GM18507 (cell line): ENCODE measurements around the gene ATG2A.

Source experiments
- DNase-seq: peaks from one replicate; pipeline ENCODE4 v3.0.0; 2011; ENCODE audit warnings: low read depth; ENCODE audit not compliant: insufficient read length; ENCODE audit errors: extremely low spot score
- FAIRE-seq: peaks from 2 replicates; lab custom pipeline; 2011; peaks lifted over from hg19 to GRCh38; lab: Jason Lieb, UNC

ATG2A gene

DNA sequence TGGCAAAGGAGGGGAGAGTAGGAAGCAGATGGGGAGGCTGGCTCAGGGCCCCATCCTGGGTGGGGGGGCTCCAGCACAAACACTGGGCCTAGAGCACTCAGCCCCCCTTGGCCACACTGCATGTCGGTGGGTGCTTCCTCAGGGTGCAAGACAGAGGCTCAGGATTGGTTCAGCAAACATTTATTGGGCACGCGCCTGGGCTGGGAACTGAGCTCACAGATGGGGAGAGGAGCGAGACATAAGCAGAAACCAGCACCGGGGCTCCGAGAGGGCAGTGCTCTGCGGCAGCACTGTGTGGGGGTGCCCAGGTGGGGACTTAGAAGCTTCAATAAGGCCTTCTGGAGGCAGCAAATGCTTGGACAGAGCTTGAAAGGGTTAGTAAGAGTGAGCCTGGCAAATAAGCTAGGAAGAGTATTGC lies 26.5 kb downstream of the ATG2A start:
- DNase-seq (no peak), FAIRE-seq (no peak)

DNA sequence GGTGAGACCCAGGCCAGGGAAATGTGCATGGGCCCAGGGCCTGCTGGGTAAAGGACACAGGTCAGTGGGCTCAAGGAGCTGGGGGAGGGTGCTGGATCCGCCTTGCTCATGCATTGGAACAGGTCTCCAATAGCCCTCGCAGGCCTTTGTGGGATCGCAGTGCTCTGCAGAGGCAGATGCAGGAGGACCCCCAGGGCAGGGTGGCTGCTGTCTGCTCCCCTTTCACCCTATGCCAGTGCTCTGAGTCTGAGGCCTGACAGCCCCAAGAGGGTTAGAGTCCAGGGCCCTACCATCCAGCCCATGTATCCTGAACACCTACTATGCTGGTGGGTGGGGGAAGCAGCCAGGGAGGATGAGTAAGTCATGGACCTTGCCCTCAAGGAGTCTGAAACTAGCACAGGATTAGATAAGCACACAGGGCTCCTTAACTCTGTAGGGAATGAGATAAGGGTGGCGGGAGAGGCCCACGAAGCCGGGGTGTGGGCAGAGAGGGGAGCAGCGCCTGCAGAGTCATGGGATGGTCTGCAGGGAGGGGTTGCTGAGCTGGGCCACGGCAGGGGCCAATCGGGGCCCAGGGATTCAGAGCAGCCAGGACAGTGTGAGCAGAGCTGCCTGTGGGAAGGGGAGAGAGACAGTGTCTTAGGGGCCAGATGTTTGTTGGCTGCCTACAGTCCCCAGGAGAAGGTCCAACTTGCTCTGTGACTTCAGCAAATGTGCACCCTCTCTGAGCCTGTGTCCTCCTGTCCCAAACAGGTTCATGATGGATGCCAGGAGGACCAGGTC lies 28.1 kb downstream of the ATG2A start:
- DNase-seq (no peak), FAIRE-seq (no peak)

DNA sequence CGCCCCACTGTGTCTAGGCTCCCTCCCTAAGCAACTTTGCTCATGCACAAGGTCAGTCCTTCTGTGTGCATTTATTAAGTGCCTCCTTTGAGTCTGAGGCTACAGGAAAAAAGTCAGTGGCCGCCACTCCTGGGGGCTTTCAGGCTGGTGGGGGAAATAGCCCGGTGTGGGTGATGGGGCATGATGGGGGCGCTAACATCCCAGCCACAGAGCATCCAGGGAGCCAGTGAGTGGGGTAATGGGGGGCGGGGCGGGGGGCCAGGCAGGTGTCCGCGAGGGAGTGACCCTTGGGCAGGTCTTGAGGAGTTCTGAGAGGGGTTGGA lies 28.6 kb downstream of the ATG2A start:
- DNase-seq: no peak
- FAIRE-seq: no peak

DNA sequence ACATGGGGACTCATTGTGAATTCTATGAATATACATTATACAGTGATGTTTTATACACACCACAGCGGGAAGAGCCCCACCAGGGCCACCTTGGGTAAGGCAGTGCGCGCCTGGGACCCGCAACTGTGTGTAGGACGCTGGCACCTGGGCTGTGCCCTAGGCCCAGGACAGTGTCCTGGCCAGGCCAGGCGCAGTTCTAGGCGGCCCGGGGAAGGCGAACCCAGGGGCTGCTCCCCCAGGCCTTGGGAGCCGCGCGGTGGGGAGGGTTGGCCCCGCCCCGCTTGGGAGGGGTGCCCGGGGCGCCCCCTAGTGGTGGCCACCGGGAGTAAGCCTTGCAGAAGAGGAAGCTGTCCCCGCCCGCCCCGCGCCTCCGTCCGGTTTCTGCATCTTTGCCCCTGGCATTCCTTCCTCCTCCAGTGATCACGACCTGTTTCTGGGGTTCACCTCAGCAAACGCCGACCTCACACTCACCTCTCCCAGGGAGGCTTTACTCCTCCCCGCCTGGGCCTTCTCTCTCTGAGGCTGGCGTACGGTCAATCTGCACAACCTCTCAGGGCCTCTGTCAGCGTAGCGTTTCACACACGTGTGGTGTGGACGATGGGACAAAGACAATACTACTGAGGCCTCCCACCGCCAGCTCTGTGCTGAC lies 29.1 kb downstream of the ATG2A start:
- DNase-seq: peak; percentile 78
- FAIRE-seq: peak; percentile 70

DNA sequence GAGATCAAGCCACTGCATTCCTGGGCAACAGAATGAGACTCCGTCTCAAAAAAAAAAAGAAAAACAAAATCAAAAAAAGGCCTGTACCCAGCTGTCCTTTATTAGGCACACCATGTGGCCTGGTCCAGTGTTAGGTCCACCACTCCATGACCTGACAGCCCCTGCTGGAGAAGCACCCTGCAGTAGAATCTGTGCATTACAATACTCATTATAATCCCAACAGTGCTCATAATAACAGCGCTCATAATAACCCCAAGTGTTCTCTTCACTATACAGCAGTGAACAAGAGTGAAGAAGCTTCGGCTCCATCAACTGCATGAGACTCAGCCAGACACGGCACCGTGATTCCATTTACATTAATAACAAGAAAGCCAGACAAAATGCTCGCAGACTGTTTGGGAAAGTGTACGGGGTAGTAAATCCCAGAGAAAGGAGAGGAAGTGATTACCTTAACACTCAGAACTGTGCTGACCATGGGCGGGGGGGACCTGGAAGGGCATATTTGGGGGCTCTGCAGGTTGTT lies 29.7 kb downstream of the ATG2A start:
- FAIRE-seq (no peak), DNase-seq (no peak)

DNA sequence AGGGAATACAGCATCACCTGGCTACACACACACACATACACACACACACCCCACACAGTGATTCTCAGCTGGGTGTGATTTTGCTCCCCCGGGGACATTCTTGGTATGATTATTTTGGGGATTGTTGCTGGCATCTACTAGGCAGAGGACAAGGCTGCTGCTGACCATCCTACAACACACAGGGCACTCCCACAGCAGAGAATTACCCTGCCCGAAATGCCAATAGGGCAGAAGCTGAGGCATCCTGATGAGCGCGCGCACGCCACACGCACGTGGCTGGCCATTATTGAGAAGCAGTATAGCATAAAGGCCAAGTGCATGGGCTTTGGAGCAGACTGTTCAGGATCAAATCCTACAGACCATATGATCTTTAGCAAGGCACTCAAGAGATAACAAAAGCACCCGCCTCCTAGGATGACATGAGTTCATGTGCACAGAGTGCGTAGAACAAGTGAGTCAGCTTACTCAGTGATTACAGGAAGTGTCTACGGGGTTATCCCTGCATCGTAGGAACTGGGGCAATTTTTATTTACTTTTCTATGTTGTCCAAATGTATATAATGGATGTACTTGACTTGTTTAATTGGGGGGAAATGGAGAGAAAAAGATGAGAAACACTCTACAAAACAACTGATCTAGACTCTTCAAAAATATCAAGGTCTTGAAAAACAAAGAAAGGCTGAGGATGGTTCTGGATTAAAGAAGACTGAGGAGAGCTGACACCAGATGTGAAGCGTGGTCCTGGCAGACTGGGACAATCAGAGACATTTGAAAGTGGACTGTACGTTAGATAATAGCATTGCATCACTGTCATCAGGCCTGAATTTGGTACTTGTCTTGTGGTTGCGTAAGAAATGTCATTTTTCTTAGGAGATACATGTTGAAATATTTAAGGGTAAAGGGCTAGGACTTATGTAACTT lies 31.4 kb downstream of the ATG2A start:
- DNase-seq (no peak), FAIRE-seq (no peak)

DNA sequence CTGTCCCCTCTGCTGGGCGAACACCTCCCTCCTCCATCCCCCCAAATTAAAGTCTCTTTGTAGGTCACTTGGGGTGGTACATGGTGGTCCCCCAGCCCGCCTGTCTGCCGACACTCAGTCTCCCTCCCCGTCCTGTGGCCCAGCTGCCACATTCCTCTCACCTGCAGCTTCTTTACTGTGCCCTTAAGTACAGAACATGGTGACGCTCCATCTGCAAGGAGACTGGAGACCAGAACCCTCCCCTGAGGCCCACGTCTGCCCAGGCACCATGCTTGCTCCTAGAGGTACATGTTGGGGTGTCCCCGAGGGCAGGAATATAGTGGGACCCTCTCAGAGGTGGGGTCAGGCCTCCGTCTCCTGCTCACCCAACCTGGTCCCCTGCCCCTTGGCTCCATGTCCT lies 33.0 kb downstream of the ATG2A start:
- FAIRE-seq: no peak
- no peak for DNase-seq

DNA sequence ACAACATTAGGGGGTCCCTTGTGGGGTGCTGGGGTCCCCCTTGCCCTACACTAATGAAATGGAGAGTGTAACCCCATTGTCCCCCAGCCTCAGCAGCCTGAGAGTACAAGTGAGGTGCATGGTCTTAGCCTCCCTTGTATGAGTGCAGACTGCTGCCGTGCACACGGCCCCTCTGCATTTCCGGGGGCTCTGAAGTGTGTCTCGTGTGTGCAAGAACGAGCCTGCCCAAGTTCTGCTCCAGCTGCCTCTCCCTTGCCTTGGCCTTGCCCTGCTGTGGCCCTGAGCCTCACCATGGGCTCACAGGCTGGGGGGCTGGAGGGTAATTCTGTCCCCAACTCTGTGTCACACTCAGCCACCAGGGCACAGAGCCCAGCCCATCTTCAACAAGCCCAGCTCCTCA lies 33.4 kb downstream of the ATG2A start:
- FAIRE-seq (no peak), DNase-seq (no peak)

DNA sequence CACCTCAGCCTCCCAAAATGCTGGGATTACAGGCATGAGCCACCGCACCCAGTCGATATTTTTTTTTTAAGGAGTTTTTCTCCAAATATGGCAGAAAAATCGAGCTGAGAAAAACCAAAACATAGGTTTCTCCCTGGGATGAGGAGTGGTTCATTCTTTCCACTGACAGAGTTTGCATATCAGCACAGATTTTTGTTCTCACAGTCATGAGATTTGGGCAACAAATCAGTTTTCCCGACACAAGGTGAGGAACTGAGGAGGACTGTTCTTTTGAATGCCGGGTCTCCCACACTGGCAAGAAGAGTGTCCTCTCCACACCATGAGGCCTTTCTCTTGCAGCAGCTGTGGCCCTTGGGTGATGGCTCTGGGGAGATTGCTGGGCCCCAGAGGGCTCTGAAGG lies 34.8 kb downstream of the ATG2A start:
- no peak for DNase-seq
- FAIRE-seq: no peak

DNA sequence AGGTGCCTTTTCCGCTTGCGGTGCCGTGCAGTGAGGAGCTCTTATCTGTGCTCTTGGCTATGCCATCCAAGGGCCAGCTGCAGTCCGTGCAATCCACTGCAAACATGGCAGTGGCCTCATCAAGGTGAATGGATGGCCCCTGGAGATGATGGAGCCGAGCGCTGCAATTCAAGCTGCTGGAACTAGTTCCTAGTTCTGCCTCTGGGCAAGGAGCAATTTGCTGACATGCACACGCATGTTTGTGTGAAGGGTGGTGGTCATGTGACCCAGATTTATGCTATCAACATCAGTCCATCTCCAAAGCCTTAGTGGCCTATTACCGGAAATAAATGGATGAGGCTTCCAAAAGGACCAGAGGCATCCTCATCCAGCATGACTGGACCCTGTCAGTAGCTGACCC lies 35.5 kb downstream of the ATG2A start:
- no peak for FAIRE-seq
- no peak for DNase-seq

DNA sequence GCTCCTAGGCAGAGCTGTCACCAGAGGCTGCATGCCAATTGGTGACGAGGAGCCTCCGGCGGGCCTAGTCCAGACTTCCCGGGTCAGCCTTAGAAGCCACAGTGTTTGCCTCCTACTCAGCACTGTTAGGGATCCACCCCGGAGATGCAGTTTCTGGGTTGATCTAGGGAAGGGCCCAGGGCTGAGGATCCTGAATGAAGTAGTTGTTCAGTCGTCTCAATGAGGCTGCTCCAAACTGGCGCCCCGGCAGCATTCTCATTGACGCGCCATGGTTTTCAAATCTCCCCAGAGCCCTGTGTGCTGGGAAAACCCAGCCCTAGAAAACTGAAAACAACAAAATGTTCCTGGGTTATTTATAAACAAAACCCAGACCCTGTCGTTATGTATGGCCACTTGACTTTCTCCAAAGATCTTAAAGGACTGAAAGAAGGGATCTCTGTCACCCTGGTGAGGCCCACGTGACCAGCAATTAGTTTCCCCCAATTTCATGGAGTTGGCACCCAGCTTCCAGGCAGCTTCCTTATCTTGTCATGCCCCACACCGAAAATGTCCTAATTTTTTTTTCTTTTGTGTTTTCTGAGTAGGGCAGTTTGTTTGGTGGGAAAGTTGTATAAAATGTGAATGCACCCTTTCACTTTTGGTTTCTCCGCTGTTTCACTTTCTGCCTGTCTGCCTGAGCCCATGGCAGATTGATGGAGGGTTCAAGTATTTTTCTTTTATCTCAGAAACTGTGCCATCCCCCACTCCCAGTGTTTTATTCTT lies 36.6 kb downstream of the ATG2A start:
- DNase-seq (no peak), FAIRE-seq (peak; percentile 81)

DNA sequence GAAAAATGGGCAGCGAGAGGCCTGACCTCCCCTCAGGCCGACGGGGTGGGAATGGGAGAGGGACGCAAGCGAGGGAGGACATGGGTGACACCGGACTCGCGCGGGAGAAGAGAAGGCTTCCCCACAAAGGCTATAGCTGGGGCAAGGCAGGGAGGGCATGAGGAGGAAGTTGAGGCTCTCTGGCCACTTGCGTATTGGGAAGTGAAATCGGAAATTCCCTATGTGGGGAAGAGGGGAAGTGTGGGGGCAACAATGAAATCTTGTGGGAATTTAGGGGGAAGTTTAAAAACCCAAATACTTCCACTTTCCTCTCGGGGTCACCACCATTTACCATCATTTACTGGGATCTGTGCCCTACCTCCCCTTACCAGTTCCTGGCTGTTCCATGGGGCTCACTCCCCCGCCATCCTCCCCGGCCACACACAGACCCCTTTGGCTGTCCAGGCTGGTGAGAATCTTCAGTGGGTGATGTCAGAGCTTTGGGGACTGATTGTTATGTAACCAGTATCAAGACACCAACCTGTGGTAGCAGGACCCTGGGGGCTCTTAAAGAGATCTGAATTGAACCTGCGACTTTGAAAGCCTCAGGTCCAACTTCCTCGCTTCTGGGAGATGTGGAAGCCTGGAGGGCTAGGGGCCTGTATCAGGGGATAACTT lies 37.6 kb downstream of the ATG2A start:
- DNase-seq (no peak), FAIRE-seq (peak; percentile 38)

DNA sequence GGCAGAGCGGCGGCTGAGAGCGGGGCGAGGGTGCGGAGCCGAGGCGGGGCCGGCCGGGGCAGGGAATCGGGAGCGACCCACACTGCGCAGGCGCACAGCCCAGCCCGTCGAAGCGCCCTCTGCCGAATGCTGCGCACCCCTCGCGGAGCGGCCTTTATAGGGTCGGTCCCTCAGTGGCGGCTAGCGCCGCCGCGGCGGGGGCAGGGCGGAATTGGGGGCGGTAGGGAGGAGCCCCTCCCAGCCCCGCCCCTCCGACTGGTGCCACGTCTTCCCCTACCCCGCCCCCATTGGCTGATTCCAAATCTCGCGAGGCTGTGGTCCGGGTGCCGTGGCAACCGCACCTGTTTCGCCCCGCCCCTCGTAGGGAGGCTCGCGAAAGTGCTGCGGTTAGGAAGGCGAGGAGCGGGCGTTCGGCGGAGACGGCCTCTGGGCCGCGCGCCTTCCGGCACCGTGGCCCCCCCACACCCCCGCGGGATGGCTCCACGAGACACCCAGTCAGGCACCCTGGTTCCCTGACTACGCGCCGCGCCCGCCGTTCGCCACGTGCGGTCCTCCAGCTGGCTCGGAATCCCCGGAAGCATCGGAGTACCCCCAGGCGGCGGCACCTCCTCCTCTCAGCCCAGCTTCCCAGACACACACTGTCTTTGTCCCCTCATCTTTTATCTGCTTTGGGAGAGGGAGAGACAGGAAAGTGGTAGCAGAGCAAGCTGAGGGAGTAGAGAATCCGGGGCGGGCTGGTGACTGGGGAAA lies 38.3 kb downstream of the ATG2A start, which contains the start of gene EHD1:
EHD1 (minus strand) TSS at position 128 of the 750 bp plus-strand sequence. CDS start 157 bp downstream, outside the sequence.
- FAIRE-seq (peak; percentile 94), DNase-seq (peak; percentile 98)

DNA sequence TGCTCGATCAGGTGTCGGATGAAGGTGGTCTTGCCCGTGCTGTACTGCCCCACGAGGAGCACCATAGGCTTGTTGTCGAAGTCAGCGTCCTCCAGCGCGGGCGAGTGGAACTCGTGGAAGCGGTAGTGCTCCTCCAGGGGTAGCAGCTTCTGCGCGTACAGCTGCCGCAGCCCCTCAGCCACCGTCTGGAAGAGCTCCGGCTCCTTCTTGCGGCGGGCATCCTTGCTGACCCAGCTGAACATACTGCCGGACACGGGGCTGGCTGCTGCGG lies 38.9 kb downstream of the ATG2A start:
- FAIRE-seq (no peak), DNase-seq (no peak)

DNA sequence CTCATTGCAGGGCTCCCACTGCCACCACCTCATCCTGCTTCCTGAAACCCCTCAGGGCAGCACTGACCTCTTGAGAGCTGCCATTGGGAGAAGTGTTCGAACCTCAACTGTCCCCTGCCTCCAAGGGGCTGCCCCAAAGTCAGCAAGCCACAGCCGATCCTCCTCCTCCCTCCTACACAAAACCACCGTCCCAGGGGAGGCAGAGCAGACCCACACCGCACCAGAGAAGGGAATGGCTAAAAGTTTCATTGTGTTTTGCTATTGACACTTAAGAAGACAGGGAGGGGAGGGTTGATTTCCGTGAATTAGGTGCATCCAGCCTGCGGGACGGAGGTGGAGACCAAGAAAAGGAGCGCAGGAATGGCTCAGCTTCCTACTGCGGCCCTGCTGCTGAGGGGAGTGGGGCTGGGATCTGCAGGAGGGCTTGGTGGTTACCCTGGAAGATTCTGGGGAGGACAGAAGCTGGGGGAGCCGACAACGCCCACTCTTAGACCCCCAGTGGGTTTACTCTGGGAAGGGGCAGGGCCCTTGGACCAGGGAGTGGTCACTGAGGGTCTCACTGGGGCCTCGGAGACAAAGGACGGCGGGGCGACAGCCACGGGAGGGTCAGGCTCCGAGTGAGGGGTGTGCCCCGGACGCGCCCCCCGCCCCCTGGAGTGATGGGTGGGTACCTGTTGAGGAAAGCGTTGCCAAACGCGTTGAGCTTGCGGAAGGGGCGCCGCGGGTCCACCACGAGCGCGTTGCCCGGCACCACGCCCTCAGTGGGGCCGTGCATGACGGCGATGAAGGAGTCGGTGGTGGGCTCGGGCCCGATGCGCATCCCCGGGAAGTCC lies 39.4 kb downstream of the ATG2A start:
- DNase-seq: peak; percentile 44
- peak; percentile 76 for FAIRE-seq

DNA sequence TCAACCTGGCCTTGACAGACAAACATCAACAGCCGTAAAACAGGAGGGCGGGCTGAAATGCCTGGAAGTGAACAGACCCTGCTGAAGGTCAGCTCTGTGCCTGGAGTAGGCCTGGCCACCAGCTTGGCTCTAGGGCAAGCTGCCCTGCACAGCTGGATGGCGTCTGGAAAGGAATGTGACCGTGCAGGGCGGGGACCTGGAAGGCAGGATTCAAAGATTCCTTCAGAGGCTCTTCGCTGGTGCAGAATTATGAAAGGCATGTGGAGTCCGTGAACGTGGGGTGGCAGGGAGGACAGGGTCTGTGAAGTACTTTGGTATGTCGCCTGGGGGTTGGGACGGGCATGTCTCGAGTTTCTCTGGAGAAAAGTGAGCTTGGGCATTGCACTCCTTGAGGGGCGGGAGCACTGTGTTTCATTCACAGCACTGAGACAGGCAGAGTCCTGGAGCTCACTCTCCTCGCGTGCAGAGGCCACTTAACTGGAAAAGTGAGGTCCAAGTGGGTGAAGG lies 40.1 kb downstream of the ATG2A start:
- FAIRE-seq (no peak), DNase-seq (no peak)

DNA sequence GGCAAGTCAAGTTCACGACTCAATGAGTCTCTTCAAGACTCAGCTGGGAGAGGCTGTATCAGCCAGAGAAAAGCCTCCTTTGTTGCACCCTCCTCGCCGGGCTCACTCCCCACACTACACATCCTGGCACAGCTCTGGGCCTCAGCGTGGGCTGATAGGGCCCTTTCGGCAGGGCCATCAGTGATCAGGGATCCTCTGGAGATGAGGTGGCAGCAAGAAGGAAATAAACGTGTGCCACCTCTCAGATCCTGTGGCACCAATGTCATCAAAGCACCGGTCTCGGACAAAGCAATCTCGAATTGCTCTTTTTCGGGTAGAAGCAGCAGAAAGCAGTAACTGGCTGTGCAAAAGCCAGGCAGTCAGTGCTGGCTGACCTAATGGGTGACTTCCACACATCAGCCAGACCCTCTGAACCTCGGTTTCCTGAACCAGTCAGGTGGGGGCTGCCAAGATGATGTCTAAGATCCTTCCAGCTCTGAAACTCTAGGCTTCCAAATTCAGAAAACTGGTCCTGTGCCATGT lies 40.7 kb downstream of the ATG2A start:
- FAIRE-seq (no peak), DNase-seq (no peak)
